Ovary (tissue), 9 donors: ENCODE data around the gene GRM8. TPM values are rescaled to one million over a fixed set of nuclear protein-coding genes. Genes with fewer than 3 reads are reported as not detected.

Source experiments
- DNase-seq, 5 donors: peaks; one replicate each; pipeline ENCODE4 v3.0.0-alpha.2; 2019 to 2020
- H3K27ac ChIP-seq, 2 donors: fragments of 200-600 bp; one replicate each; pipeline versions ENCODE4 v1.5.1 to v1.8.0; 2019 to 2022
- H3K27me3 ChIP-seq: fragments of 200-600 bp; one replicate; pipeline ENCODE4 v1.8.0; 2022
- H3K36me3 ChIP-seq: fragments of 200-600 bp; sonication (generic); one replicate; pipeline ENCODE4 v1.5.1; 2019
- H3K4me1 ChIP-seq: one replicate; pipeline ENCODE4 v1.8.1; 2013; ENCODE audit warnings: mild to moderate bottlenecking, moderate library complexity; ENCODE audit not compliant: insufficient read depth
- H3K4me3 ChIP-seq: fragments of 200-600 bp; sonication (generic); one replicate; pipeline ENCODE4 v1.5.1; 2017
- H3K9me3 ChIP-seq, 2 donors: fragments of 200-600 bp in 1 of 2; sonication (generic) in 1 of 2; one replicate each; pipeline versions ENCODE4 v1.5.1 to v1.8.1; 2013 to 2019; ENCODE audit warnings: mild to moderate bottlenecking in 1 of 2, moderate library complexity in 1 of 2
- EP300 ChIP-seq: sonication (generic); formaldehyde crosslinking; IDR thresholded peaks from one replicate; pipeline ENCODE4 v1.6.1; 2017; ENCODE audit warnings: antibody characterized with exemption
- POLR2A ChIP-seq: fragments of 450-650 bp; IDR thresholded peaks from one replicate; pipeline ENCODE4 v1.6.1; 2017; ENCODE audit warnings: antibody characterized with exemption, mild to moderate bottlenecking, moderate library complexity
- WGBS, 3 donors: extraction: QIAGEN DNeasy Blood & Tissue Kit in 1 of 3; methylation state at CpG; one replicate each; pipeline versions ENCODE4 v1.1.5 to v1.1.7; 2013 to 2017; 5-methylcytosine and 5-hydroxymethylcytosine counted together
- intact Hi-C, 4 donors: fragments of 100-400 bp; cut with DNase I; formaldehyde crosslinking; loops; one replicate each; pipeline versions ENCODE4 v1.11.0 to v1.15.1; 2022 to 2023
- polyA plus RNA-seq, 2 donors: library from polyadenylated mRNA; stranded (reverse); fragments of 200-250 nt in 1 of 2; fragments of 350-450 nt in 1 of 2; fragmentation: Illumina TruSeq in 1 of 2; extraction: RNeasy Lipid Tissue Mini Kit (QIAGEN cat#74804) in 1 of 2; gene quantifications; one replicate each; pipeline ENCODE4 v1.2.3, GENCODE V29; 2013 to 2014
- total RNA-seq, 7 donors: library from RNA; depleted of rRNA in 2 of 7; stranded (reverse); fragments of >200 nt in 2 of 7; fragmentation: NEBNext Ultra II Directional in 3 of 7; extraction: Animal tissue kit (Norgen Biotek cat#: 25700) in 3 of 7; gene quantifications; one replicate each; pipeline versions ENCODE4 v1.1.0 to v1.2.4, GENCODE V29; 2016 to 2023
- TF ChIP-seq, protein P1 (sequence below), 3 donors: fragments of 450-650 bp in 2 of 3; fragments of 200-600 bp in 1 of 3; IDR thresholded peaks; one replicate each; pipeline versions ENCODE4 v1.5.1 to v1.8.0; 2016 to 2022; ENCODE audit warnings: antibody characterized with exemption in 3 of 3, mild to moderate bottlenecking in 1 of 3
- donor health status: DM: no; HTN: no; CAD: no; lungs with moderate emphysema.
- donor health status: DM: no; HTN: no; CAD: no.
- donor health status: Bipolar disorder and iron deficiency.
- donor health status: DM: yes; HTN: yes; CAD: no.
- donor health status: DM: no; HTN: no; CAD: no.
- donor health status: DM: yes; HTN: yes; CAD: no.

Gene GRM8
- total and polyA plus RNA-seq, 9 donors: 0.38 to 4.0 (median 1.0) TPM; not detected in 1

- 9 to 10% (median 10%) methylated on average over 5 of the region's 5 CpGs for WGBS, 3 donors
- Histone ChIP-seq H3K36me3 (no peaks in the 10 kb centered on the region), H3K27ac (no peak overlapping the region), H3K4me3 (no peak overlapping the region), H3K4me1 (no peaks in the 10 kb centered on the region), H3K27me3 (no peaks in the 10 kb centered on the region), H3K9me3 (no peaks in the 10 kb centered on the region)
- DNase-seq: peak in 1 of 5 donors; percentile 29
- TF ChIP-seq EP300: no peak
- TF ChIP-seq POLR2A: no peak
- TF ChIP-seq, protein P1, sequence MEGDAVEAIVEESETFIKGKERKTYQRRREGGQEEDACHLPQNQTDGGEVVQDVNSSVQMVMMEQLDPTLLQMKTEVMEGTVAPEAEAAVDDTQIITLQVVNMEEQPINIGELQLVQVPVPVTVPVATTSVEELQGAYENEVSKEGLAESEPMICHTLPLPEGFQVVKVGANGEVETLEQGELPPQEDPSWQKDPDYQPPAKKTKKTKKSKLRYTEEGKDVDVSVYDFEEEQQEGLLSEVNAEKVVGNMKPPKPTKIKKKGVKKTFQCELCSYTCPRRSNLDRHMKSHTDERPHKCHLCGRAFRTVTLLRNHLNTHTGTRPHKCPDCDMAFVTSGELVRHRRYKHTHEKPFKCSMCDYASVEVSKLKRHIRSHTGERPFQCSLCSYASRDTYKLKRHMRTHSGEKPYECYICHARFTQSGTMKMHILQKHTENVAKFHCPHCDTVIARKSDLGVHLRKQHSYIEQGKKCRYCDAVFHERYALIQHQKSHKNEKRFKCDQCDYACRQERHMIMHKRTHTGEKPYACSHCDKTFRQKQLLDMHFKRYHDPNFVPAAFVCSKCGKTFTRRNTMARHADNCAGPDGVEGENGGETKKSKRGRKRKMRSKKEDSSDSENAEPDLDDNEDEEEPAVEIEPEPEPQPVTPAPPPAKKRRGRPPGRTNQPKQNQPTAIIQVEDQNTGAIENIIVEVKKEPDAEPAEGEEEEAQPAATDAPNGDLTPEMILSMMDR (IDR thresholded peaks at IDR 0.05): no peak
- intact Hi-C loops: no loop called here
These were observed 551.7 kb downstream of the GRM8 start for GRCh38 chr7:126700807-126701604.

DNA sequence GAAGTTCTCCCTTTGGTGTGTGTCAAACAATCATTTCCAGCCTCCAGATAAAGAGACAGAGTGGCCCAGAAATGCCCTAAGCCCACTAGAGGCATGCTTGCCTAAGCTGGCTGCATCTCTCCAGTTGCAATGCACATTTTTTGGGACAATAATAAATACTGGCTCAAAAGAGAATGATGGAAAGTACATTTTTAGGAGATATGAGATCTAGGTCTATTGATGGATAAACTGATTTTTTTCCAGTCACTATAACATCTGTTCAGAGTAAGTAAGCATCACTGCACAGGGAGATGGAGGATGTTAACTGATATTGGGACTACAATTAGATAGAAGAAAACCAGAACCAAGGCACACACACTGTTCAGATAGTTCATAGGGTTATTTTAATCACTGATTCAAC is 553.0 kb downstream of the GRM8 start:
- H3K36me3 ChIP-seq: no peaks in the 10 kb centered on the region
- H3K27ac ChIP-seq: no peak overlapping the region
- no peak for DNase-seq
- no peak for TF ChIP-seq EP300
- no peak for TF ChIP-seq POLR2A
- TF ChIP-seq, protein P1 (IDR thresholded peaks at IDR 0.05): no peak
- intact Hi-C loops: no loop called here
- H3K27me3 ChIP-seq: no peaks in the 10 kb centered on the region
- H3K4me1 ChIP-seq: no peaks in the 10 kb centered on the region
- no peaks in the 10 kb centered on the region for H3K9me3 ChIP-seq
- H3K4me3 ChIP-seq: no peak overlapping the region

DNA sequence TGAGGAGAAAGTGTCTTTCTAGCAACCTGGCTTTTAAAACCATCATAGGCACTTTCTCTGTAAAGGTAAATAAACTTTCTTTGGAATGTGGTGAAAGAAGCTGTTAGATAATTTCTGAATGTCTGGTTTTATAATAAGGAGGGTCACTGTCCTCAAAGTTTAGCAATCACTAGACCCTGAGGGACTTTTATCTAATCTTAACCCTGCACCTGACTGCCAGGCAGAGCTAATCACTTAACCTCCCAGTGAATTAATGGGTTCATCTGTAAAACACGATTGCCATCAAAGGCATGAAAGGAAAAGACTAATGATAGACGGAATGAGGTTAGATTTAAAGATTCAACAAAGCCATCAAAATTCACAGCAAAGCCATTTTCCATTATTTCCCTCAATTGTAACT is 553.8 kb downstream of the GRM8 start:
- DNase-seq: no peak
- TF ChIP-seq, protein P1 (IDR thresholded peaks at IDR 0.05): no peak
- TF ChIP-seq POLR2A (no peak), EP300 (no peak)
- no peaks in the 10 kb centered on the region for H3K4me1 ChIP-seq
- no peaks in the 10 kb centered on the region for H3K9me3 ChIP-seq
- no peaks in the 10 kb centered on the region for H3K36me3 ChIP-seq
- WGBS, 3 donors: 41 to 48% (median 46%) methylated on average over 2 of the region's 2 CpGs
- H3K27me3 ChIP-seq: no peaks in the 10 kb centered on the region
- H3K4me3 ChIP-seq: no peak overlapping the region
- no peak overlapping the region for H3K27ac ChIP-seq
- intact Hi-C loops: no loop called here

DNA sequence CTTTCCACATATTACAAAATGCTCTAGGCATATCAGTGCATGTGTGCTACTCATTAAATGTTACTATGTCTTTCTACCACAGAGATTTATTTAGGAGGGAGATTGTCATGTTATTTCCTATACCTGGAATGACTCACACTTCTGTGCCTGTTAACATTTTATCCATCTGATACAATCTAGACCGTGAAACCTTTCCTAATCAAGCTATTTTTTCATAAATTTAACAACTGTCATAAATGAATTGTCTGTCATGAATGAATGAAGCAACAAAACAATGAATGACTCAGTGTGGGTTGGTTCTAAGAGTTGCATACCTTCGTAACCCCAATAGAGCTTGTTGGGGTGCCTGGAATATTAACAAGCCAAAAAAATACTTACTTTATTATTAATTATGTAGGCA is 554.3 kb downstream of the GRM8 start:
- Histone ChIP-seq H3K9me3 (no peaks in the 10 kb centered on the region), H3K36me3 (no peaks in the 10 kb centered on the region), H3K4me3 (no peak overlapping the region), H3K27me3 (no peaks in the 10 kb centered on the region), H3K4me1 (no peaks in the 10 kb centered on the region), H3K27ac (no peak overlapping the region)
- whole genome bisulfite sequencing, 3 donors: 75 to 80% (median 76%) methylated on average over 2 of the region's 2 CpGs
- DNase-seq: no peak
- TF ChIP-seq POLR2A (no peak), EP300 (no peak)
- TF ChIP-seq, protein P1 (IDR thresholded peaks at IDR 0.05): no peak
- intact Hi-C loops: no loop called here
